ENCODE results near the gene ZC3H12D. TPM values are rescaled to one million over a fixed set of nuclear protein-coding genes. Genes with fewer than 3 reads are reported as not detected.

ZC3H12D gene
- total and polyA plus RNA-seq, 2 of the 8 experiments (the other 6 are each of a cell fraction or from before 2014, with no cell fraction given), result 0.05 to 0.07 TPM

GRCh38 chr6:149503872-149504271 lies 19.1 kb upstream of the ZC3H12D start:
- CTCF ChIA-PET (ENCODE audit: partially characterized antibody), result interaction anchor here (1.4 to 1.8 kb wide), 2 partner anchors 13 to 24 kb away, joined by 3 to 7 read pairs; no protein-coding TSS in a partner anchor
- no peak for DNase-seq (ENCODE audit: low read depth in 1 of 2, low spot score in 2 of 2)

More at GRCh38 chr6:149503872-149504271, 19.1 kb upstream of the ZC3H12D start:
- Histone ChIP-seq H3K4me3 (ENCODE audit: extremely low read depth in 1 of 4, insufficient read depth in 2 of 4, low read depth in 3 of 4, low read length in 4 of 4) (no peak overlapping the region), H4K5ac (ENCODE audit: insufficient read length, low read depth, low read length) (no peak overlapping the region), H3K56ac (replicated peaks; ENCODE audit: insufficient read length, low read depth, low read length) (no peak overlapping the region), H2AFZ (ENCODE audit: low read length) (no peak overlapping the region), H3K9ac (replicated peaks in 1 of 4; ENCODE audit: extremely low read depth in 1 of 4, low read depth in 3 of 4, low read length in 3 of 4) (no peak overlapping the region), H4K91ac (replicated peaks; ENCODE audit: insufficient read length, low read length) (no peak overlapping the region), H2BK120ac (replicated peaks; ENCODE audit: low read depth, low read length) (no peak overlapping the region), H2BK5ac (ENCODE audit: low read depth, low read length) (no peak overlapping the region), H4K8ac (ENCODE audit: extremely low read depth, insufficient read depth, low read length) (no peak overlapping the region), H3K79me2 (ENCODE audit: control insufficient read depth in 1 of 2, insufficient read depth in 2 of 2, low read length in 2 of 2) (no peaks in the 10 kb centered on the region), H3K27ac (ENCODE audit: low read depth, low read length) (no peak overlapping the region), H3K23me2 (ENCODE audit: low read depth, low read length) (no peaks in the 10 kb centered on the region), H3K9me3 (ENCODE audit: insufficient read depth in 2 of 2, low read depth in 1 of 2, low read length in 1 of 2) (no peaks in the 10 kb centered on the region), H3K4ac (replicated peaks; ENCODE audit: insufficient read length, low read depth, low read length) (no peak overlapping the region), H2BK15ac (ENCODE audit: low read length) (no peak overlapping the region), H3K79me1 (ENCODE audit: low read depth, low read length) (no peaks in the 10 kb centered on the region), H3K14ac (ENCODE audit: insufficient read length) (no peak overlapping the region), H2AK5ac (ENCODE audit: low read depth, low read length) (no peak overlapping the region), H3K4me1 (replicated peaks in 1 of 4; ENCODE audit: control insufficient read depth in 3 of 4, insufficient read depth in 4 of 4, low read length in 3 of 4) (no peaks in the 10 kb centered on the region; a peak in 1 of 7 replicates), H3K18ac (ENCODE audit: extremely low read depth, low read length) (no peak overlapping the region), H3K4me2 (ENCODE audit: insufficient read depth in 1 of 2, low read depth in 2 of 2, low read length in 2 of 2) (no peak overlapping the region), H2BK20ac (ENCODE audit: low read length) (no peak overlapping the region), H4K20me1 (replicated peaks in 1 of 2; ENCODE audit: control insufficient read depth in 1 of 2, insufficient read depth in 2 of 2, low read length in 2 of 2) (no peaks in the 10 kb centered on the region), H3K36me3 (ENCODE audit: control insufficient read depth in 2 of 4, insufficient read depth in 4 of 4, low read length in 3 of 4) (peaks cover 0 to 10% (median 0%) of the 10 kb centered on the region in 4 experiments; a peak in 1 of 8 replicates), H3K27me3 (replicated peaks in 1 of 4; ENCODE audit: control insufficient read depth in 3 of 4, extremely low read depth in 1 of 4, insufficient read depth in 3 of 4, low read length in 3 of 4) (no peaks in the 10 kb centered on the region), H2BK12ac (ENCODE audit: low read depth, low read length) (no peak overlapping the region), H3K23ac (ENCODE audit: insufficient read length) (no peak overlapping the region)
- no peak for FAIRE-seq
- no peak for TF ChIP-seq CHD2 (IDR thresholded peaks at IDR 0.05; ENCODE audit: low read length)
- TF ChIP-seq JUN (IDR thresholded peaks at IDR 0.05; ENCODE audit: low read depth, low read length), result no peak
- TF ChIP-seq CHD1 (IDR thresholded peaks at IDR 0.05; ENCODE audit: low read depth, low read length), result no peak
- TF ChIP-seq ZNF274 (IDR thresholded peaks at IDR 0.05; ENCODE audit: borderline replicate concordance, extremely low read depth, low read length), result no peak
- TF ChIP-seq SIN3A (conservative IDR thresholded peaks at IDR 0.05 in 1 of 2, IDR thresholded peaks at IDR 0.05 in 1 of 2; ENCODE audit: low read depth in 1 of 2, low read length in 2 of 2), result no peak
- WGBS, 2 experiments (ENCODE audit: extremely low coverage in 1 of 2, insufficient coverage in 1 of 2, insufficient read length in 1 of 2, insufficient replicate concordance in 2 of 2, low coverage in 1 of 2, low lambda C conversion rate in 2 of 2, missing lambda C conversion rate in 1 of 2), result 81% methylated on average over 2 of the region's 2 CpGs; no CpG with 5 or more reads in 1 of the 2 experiments
- POLR2A ChIA-PET (ENCODE audit: partially characterized antibody), result no interaction called here
